ENCODE results near the gene KLK13.

DNA sequence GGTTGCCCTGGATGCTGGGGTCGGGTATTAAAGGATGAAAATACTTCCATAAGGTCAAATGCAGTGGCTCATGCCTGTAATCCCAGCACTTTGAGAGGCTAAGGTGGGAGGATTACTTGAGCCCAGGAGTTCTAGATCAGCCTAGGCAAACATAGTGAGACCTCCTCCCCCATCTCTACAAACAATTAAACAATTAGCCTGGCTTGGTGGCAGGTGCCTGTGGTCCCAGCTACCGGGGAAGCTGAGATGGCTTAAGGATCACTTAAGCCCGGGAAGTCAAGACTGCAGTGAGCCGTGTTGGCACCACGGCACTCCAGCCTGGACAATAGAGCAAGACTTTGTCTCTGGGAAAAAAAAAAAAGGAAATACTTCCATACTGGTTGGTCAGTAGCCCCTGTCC lies 40.0 kb downstream of the KLK13 start:
- TF ChIP-seq, protein P1, sequence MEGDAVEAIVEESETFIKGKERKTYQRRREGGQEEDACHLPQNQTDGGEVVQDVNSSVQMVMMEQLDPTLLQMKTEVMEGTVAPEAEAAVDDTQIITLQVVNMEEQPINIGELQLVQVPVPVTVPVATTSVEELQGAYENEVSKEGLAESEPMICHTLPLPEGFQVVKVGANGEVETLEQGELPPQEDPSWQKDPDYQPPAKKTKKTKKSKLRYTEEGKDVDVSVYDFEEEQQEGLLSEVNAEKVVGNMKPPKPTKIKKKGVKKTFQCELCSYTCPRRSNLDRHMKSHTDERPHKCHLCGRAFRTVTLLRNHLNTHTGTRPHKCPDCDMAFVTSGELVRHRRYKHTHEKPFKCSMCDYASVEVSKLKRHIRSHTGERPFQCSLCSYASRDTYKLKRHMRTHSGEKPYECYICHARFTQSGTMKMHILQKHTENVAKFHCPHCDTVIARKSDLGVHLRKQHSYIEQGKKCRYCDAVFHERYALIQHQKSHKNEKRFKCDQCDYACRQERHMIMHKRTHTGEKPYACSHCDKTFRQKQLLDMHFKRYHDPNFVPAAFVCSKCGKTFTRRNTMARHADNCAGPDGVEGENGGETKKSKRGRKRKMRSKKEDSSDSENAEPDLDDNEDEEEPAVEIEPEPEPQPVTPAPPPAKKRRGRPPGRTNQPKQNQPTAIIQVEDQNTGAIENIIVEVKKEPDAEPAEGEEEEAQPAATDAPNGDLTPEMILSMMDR (IDR thresholded peaks at IDR 0.05; ENCODE audit: low read depth, low read length) = no peak
- TF ChIP-seq EZH2phosphoT487 (IDR thresholded peaks at IDR 0.05; ENCODE audit: low read depth) = no peak
